Neural crest cell (in vitro differentiated cells): ENCODE measurements around the gene CMSS1. TPM values are rescaled to one million over a fixed set of nuclear protein-coding genes. Genes with fewer than 3 reads are reported as not detected.

Experiments used
- DNase-seq: peaks from one replicate; pipeline ENCODE4 v3.0.0; 2021; ENCODE audit warnings: low read depth, mixed read lengths, low spot score
- H3K27ac Mint-ChIP-seq: one replicate; pipeline ENCODE4 v1.8.0; 2021; ENCODE audit warnings: mild to moderate bottlenecking, mixed read lengths; ENCODE audit not compliant: unreplicated experiment
- H3K27me3 Mint-ChIP-seq: 2 replicates; pipeline ENCODE4 v1.8.0; 2021; ENCODE audit warnings: low read depth, mild to moderate bottlenecking, mixed read lengths
- H3K36me3 Mint-ChIP-seq: 2 replicates; pipeline ENCODE4 v1.8.0; 2021; ENCODE audit warnings: low read depth, mild to moderate bottlenecking, mixed read lengths
- H3K4me1 Mint-ChIP-seq: 2 replicates; pipeline ENCODE4 v1.8.0; 2021; ENCODE audit warnings: mixed read lengths
- H3K4me3 Mint-ChIP-seq: one replicate; pipeline ENCODE4 v1.8.0; 2021; ENCODE audit warnings: mild to moderate bottlenecking, mixed read lengths
- H3K9me3 Mint-ChIP-seq: 2 replicates; pipeline ENCODE4 v1.8.0; 2021; ENCODE audit warnings: mixed read lengths
- CTCF ChIP-seq: fragments of 200-600 bp; sonication (generic); conservative IDR thresholded peaks from 2 replicates; pipeline ENCODE4 v1.5.0; 2021; ENCODE audit warnings: antibody characterized with exemption, mild to moderate bottlenecking
- total RNA-seq: library from RNA; stranded (reverse); gene quantifications from 2 replicates; pipeline ENCODE4 v1.2.1, GENCODE V29; 2021

CMSS1 gene
- total RNA-seq, 1 donor from 2014 or later: 60.9 TPM

GRCh38 chr3:99829844-99830243 is 12.2 kb downstream of the CMSS1 start:
- DNase-seq: no peak
- no peaks in the 10 kb centered on the region for H3K27me3 Mint-ChIP-seq
- peaks cover 10% of the 10 kb centered on the region for H3K4me1 Mint-ChIP-seq
- no peaks in the 10 kb centered on the region for H3K9me3 Mint-ChIP-seq
- peaks cover 2% of the 10 kb centered on the region for H3K36me3 Mint-ChIP-seq
- no peak for TF ChIP-seq CTCF
- no peak overlapping the region for H3K27ac Mint-ChIP-seq
- H3K4me3 Mint-ChIP-seq: no peak overlapping the region

DNA sequence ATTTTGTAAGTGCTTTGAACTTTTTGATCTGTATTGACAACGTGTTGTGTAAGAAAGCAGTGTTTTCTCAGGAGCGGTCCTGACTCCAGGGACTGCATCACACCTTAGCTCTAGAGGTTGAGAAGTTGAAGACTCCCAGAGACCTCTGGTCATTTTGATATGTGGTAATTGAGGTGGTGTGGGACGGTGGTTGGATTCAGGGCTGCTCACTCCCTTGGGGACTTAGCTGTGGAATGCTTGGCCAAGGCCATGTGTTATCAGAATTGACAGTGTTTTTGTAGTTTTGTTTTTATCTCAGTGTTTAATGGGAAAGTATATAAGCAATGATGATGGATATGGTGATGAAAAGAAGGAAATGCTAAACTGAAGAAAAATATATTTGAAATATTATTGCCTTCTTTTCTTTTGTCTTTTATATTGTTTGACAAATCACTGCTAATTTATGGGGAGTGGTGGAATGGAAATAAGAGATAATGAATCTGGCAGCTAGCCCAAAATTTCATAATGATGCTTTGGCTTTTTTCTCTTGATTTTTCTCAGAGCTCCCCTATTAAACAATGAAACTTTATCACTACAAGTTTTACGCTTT is 16.0 kb downstream of the CMSS1 start:
- Mint-ChIP-seq H3K4me3 (no peak overlapping the region), H3K4me1 (peaks cover 7% of the 10 kb centered on the region), H3K9me3 (no peaks in the 10 kb centered on the region), H3K27me3 (no peaks in the 10 kb centered on the region), H3K27ac (no peak overlapping the region), H3K36me3 (peaks cover under 1% of the 10 kb centered on the region)
- DNase-seq: no peak
- no peak for TF ChIP-seq CTCF

DNA sequence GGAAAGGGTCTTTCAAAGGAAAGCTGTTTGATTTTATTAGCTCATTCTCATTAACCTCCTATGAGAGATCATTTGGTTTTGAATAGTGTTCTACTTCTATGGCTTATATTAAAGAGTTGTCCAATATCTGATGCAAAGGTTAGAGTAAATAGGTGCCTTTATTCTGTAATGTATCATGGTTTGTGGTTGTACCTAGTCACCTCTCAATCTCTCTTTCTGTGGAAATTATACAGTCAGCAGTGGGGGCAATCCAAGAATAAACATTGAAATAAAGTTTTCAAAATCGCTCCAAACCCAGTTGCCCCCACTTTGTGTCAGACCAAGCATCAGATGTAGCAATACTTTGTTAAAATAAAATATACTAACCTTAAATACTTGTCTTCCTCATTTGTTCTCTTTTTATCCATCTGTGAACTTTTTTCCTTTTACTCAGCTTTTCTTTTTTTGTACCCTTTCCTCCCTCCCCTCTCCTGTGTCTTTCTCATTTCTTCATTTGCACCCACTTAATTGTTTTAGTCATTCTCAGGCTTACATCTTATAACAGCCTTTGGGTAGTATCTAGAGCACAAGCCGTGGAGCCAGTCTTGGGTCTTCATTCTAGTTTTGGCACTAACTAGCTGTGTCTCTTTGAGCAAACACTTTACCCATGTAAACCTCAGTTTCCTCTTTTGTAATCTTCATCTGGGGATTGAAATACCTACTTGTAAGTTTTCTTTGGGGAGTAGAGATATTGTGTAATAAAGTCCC is 16.7 kb downstream of the CMSS1 start:
- no peak overlapping the region for H3K27ac Mint-ChIP-seq

DNA sequence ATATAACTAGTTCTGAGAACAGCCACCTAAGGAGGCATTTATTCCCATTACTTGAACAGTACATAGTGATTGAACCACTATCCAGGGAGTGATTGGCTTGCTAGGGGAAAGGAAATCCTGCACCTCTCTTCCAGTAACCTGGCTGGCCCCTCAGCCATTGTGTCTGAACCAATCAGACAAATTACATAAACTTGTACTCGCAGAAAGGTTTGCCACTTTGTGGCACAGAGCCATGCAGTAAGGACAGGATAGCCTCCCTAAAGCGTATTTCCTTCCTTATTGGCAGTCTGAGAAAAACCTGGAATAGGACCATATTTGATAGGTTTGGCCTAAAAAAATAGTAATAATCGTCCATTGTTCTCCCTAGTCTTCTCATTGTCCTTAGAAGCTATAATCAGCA is 19.0 kb downstream of the CMSS1 start:
- H3K36me3 Mint-ChIP-seq: no peaks in the 10 kb centered on the region
- TF ChIP-seq CTCF: no peak
- no peak for DNase-seq
- no peak overlapping the region for H3K27ac Mint-ChIP-seq
- no peaks in the 10 kb centered on the region for H3K27me3 Mint-ChIP-seq
- H3K9me3 Mint-ChIP-seq: no peaks in the 10 kb centered on the region
- no peak overlapping the region for H3K4me3 Mint-ChIP-seq
- no peaks in the 10 kb centered on the region for H3K4me1 Mint-ChIP-seq

More for the DNA sequence above, 16.7 kb downstream of the CMSS1 start:
- no peak overlapping the region for H3K4me3 Mint-ChIP-seq
- no peaks in the 10 kb centered on the region for H3K9me3 Mint-ChIP-seq
- H3K27me3 Mint-ChIP-seq: no peaks in the 10 kb centered on the region
- peaks cover under 1% of the 10 kb centered on the region for H3K4me1 Mint-ChIP-seq
- no peak for TF ChIP-seq CTCF
- no peak for DNase-seq
- no peaks in the 10 kb centered on the region for H3K36me3 Mint-ChIP-seq

DNA sequence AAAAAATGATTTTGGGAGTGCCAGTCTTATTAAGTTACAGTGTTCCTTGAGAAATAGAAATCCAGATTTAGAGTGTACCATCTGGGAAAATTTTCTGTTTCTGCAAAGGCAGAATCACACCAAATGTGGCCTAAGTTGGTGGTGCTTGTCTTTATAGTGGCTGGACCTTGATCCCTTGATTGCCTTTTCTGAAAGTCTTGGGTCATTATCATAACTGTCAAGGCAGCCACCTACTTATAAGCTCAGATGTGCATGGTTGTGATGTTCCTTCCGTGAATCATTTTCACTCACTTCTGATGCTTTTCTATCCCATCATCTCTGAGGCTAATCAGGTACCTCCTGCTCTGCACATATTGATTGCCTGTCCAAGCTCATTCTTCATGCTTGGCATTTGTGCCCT is 20.1 kb downstream of the CMSS1 start:
- Mint-ChIP-seq H3K9me3 (no peaks in the 10 kb centered on the region), H3K36me3 (no peaks in the 10 kb centered on the region), H3K4me3 (no peak overlapping the region), H3K27me3 (no peaks in the 10 kb centered on the region), H3K27ac (no peak overlapping the region), H3K4me1 (no peaks in the 10 kb centered on the region)
- no peak for DNase-seq
- TF ChIP-seq CTCF: no peak
